DOHH2 (cell line): ENCODE results near the gene USP48.

Experiments used
- EZH2phosphoT487 ChIP-seq: fragments of 200-600 bp; sonication (generic); IDR thresholded peaks from 2 replicates; pipeline ENCODE4 v1.6.1; 2017; ENCODE audit warnings: borderline replicate concordance, mild to moderate bottlenecking, antibody characterized with exemption, low read length, moderate library complexity, mixed read lengths
- TF ChIP-seq, protein P1 (sequence below): fragments of 200-600 bp; sonication (generic); IDR thresholded peaks from one replicate; pipeline ENCODE4 v1.5.1; 2014; ENCODE audit warnings: antibody characterized with exemption, mild to moderate bottlenecking, low read depth, low read length; ENCODE audit not compliant: poor library complexity, severe bottlenecking

DNA sequence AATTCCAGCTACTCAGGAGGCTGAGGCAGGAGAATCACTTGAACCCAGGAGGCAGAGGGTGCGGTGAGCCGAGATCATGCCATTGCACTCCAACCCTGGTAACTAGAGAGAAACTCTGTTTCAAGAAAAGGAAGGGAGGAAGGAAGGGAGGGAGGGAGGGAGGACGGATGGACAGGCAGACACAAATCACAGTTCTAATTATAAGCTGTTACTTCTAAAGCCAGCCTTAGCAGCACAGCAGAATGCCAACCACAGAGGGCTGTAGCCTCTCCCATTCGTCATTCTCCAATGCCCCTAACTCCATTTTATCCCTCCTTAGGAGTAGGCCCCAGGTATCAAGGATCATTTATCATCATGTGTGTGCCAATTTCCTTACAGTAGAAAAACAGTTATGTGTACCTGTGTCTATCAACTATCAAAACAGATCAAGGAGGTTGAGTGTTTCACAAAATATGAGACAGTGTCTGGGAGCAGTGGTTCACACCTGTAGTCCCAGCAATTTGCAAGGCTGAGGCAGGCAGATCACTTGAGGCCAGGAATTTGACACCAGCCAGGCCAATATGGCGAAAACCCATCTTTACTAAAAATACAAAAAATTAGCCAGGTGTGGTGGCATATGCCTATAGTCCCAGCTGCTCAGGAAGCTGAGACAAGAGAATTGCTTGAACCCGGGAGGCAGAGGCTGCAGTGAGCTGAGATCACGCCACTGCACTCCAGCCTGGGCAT is 19.1 kb downstream of the USP48 start:
- TF ChIP-seq, protein P1, sequence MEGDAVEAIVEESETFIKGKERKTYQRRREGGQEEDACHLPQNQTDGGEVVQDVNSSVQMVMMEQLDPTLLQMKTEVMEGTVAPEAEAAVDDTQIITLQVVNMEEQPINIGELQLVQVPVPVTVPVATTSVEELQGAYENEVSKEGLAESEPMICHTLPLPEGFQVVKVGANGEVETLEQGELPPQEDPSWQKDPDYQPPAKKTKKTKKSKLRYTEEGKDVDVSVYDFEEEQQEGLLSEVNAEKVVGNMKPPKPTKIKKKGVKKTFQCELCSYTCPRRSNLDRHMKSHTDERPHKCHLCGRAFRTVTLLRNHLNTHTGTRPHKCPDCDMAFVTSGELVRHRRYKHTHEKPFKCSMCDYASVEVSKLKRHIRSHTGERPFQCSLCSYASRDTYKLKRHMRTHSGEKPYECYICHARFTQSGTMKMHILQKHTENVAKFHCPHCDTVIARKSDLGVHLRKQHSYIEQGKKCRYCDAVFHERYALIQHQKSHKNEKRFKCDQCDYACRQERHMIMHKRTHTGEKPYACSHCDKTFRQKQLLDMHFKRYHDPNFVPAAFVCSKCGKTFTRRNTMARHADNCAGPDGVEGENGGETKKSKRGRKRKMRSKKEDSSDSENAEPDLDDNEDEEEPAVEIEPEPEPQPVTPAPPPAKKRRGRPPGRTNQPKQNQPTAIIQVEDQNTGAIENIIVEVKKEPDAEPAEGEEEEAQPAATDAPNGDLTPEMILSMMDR = no peak
- TF ChIP-seq EZH2phosphoT487 = no peak
